IMR-90 (cell line): ENCODE measurements around the gene ACAP2. TPM values are rescaled to one million over a fixed set of nuclear protein-coding genes. Genes with fewer than 3 reads are reported as not detected.
A peak's percentile ranks its signal among the peaks of the same experiment; 100 is the strongest.

Experiments used
- ATAC-seq: fragments of 200-7000 bp; cut with Tn5 transposase; 2 replicates; pipeline ENCODE4 v1.9.1; 2020; ENCODE audit warnings: low read depth, mild to moderate bottlenecking, moderate library complexity
- BruUV-seq: library from RNA; stranded (reverse); fragments of 400-500 nt; replicated peaks from 2 replicates; lab custom pipeline; 2021; lab: Mats Ljungman, UMichigan
- CTCF ChIA-PET: fragments of 300-600 bp; formaldehyde crosslinking; extraction: SDS; loops from one replicate; lab custom pipeline; 2021; ENCODE audit warnings: antibody characterized with exemption; lab: Yijun Ruan, JAX
- POLR2A ChIA-PET: fragments of 300-600 bp; sonication (Branson Sonifier 250); formaldehyde crosslinking; loops from one replicate; lab custom pipeline; 2022; ENCODE audit warnings: antibody characterized with exemption; ENCODE audit not compliant: unreplicated experiment; lab: Charles Lee
- DNase-seq: peaks from one replicate; pipeline ENCODE4 v3.0.0; 2013
- H2AFZ ChIP-seq: replicated peaks from 2 replicates; pipeline ENCODE3; 2013; ENCODE audit warnings: low read length, mild to moderate bottlenecking; ENCODE audit not compliant: poor library complexity
- H2AK5ac ChIP-seq: 2 replicates; pipeline ENCODE4 v1.6.1; 2013; ENCODE audit warnings: low read depth, low read length, inconsistent platforms
- H2AK9ac ChIP-seq: replicated peaks from 2 replicates; pipeline ENCODE3; 2013; ENCODE audit warnings: mild to moderate bottlenecking, low read depth, low read length, moderate library complexity; ENCODE audit not compliant: poor library complexity
- H2BK120ac ChIP-seq: 2 replicates; pipeline ENCODE4 v1.6.1; 2013; ENCODE audit warnings: low read depth, low read length, inconsistent platforms
- H2BK15ac ChIP-seq: 3 replicates; pipeline ENCODE4 v1.6.1; 2013; ENCODE audit warnings: low read depth, low read length, inconsistent platforms
- H2BK20ac ChIP-seq: 2 replicates; pipeline ENCODE4 v1.6.1; 2013; ENCODE audit warnings: low read depth, mild to moderate bottlenecking, inconsistent platforms, low read length, moderate library complexity
- H2BK5ac ChIP-seq: 2 replicates; pipeline ENCODE4 v1.6.1; 2013; ENCODE audit warnings: mild to moderate bottlenecking, low read depth, low read length, inconsistent platforms; ENCODE audit not compliant: poor library complexity, severe bottlenecking
- H3K14ac ChIP-seq: replicated peaks from 2 replicates; pipeline ENCODE4 v1.6.1; 2013; ENCODE audit warnings: low read depth, low read length, inconsistent platforms
- H3K18ac ChIP-seq: 2 replicates; pipeline ENCODE4 v1.6.1; 2013; ENCODE audit warnings: low read depth, low read length, control low read depth
- H3K23ac ChIP-seq: 2 replicates; pipeline ENCODE4 v1.6.1; 2013; ENCODE audit warnings: low read depth, low read length, inconsistent platforms
- H3K27ac ChIP-seq: 2 replicates; pipeline ENCODE4 v1.5.1; 2013; ENCODE audit warnings: mild to moderate bottlenecking, control low read depth, low read length; ENCODE audit not compliant: insufficient read depth
- H3K27me3 ChIP-seq: 2 replicates; pipeline ENCODE4 v1.6.1; 2013; ENCODE audit warnings: low read length; ENCODE audit not compliant: control insufficient read depth, insufficient read depth
- H3K36me3 ChIP-seq: 2 replicates; pipeline ENCODE4 v1.6.1; 2013; ENCODE audit warnings: low read length, mixed read lengths; ENCODE audit not compliant: control insufficient read depth, insufficient read depth
- H3K4ac ChIP-seq: 2 replicates; pipeline ENCODE4 v1.6.1; 2013; ENCODE audit warnings: low read depth, low read length, inconsistent platforms
- H3K4me1 ChIP-seq: 2 replicates; pipeline ENCODE4 v1.6.1; 2013; ENCODE audit warnings: low read length, mixed read lengths; ENCODE audit not compliant: control insufficient read depth, insufficient read depth
- H3K4me2 ChIP-seq: 2 replicates; pipeline ENCODE4 v1.6.1; 2013; ENCODE audit warnings: low read depth, mild to moderate bottlenecking, control low read depth, low read length, moderate library complexity
- H3K4me3 ChIP-seq: 2 replicates; pipeline ENCODE4 v1.5.1; 2013; ENCODE audit warnings: low read depth, mild to moderate bottlenecking, control low read depth, low read length, moderate library complexity; ENCODE audit not compliant: insufficient read depth
- H3K56ac ChIP-seq: 2 replicates; pipeline ENCODE4 v1.6.1; 2013; ENCODE audit warnings: low read length, inconsistent platforms; ENCODE audit not compliant: insufficient read depth; ENCODE audit errors: extremely low read depth
- H3K79me1 ChIP-seq, 2 experiments: 2 replicates each; pipeline ENCODE4 v1.6.1; 2013; ENCODE audit warnings: low read length in 2 of 2, inconsistent platforms in 1 of 2, low read depth in 1 of 2
- H3K9ac ChIP-seq: 2 replicates; pipeline ENCODE4 v1.6.1; 2013; ENCODE audit warnings: low read depth, low read length, control low read depth
- H3K9me1 ChIP-seq: 2 replicates; pipeline ENCODE4 v1.6.1; 2013; ENCODE audit warnings: low read length, inconsistent platforms; ENCODE audit not compliant: insufficient read depth
- H3K9me3 ChIP-seq: 2 replicates; pipeline ENCODE4 v1.6.1; 2013; ENCODE audit warnings: low read length; ENCODE audit not compliant: control insufficient read depth, insufficient read depth
- H4K20me1 ChIP-seq: 2 replicates; pipeline ENCODE4 v1.6.1; 2013; ENCODE audit warnings: low read length, inconsistent platforms; ENCODE audit not compliant: insufficient read depth
- H4K5ac ChIP-seq: 2 replicates; pipeline ENCODE4 v1.6.1; 2013; ENCODE audit warnings: mild to moderate bottlenecking, low read depth, low read length, control low read depth
- H4K8ac ChIP-seq, 2 experiments: 2 replicates each; pipeline ENCODE4 v1.6.1; 2013; ENCODE audit warnings: low read depth in 2 of 2, low read length in 2 of 2, control low read depth in 1 of 2, inconsistent platforms in 1 of 2
- H4K91ac ChIP-seq: 2 replicates; pipeline ENCODE4 v1.6.1; 2013; ENCODE audit warnings: low read depth, low read length, inconsistent platforms; ENCODE audit not compliant: insufficient read depth
- RCOR1 ChIP-seq: IDR thresholded peaks from 2 replicates; pipeline ENCODE4 v1.6.1; 2012; ENCODE audit warnings: mild to moderate bottlenecking, low read length, improper control_type of control experiment; ENCODE audit not compliant: insufficient replicate concordance
- SMC3 ChIP-seq: fragments of 150-350 bp; IDR thresholded peaks from 2 replicates; pipeline ENCODE4 v1.6.1; 2016; ENCODE audit warnings: low read depth, mild to moderate bottlenecking, antibody characterized with exemption, low read length, moderate library complexity
- WGBS, 2 experiments: methylation state at CpG; one replicate each; pipeline versions ENCODE4 v1.1.5 to v1.1.7; 2013; ENCODE audit warnings: missing lambda C conversion rate in 2 of 2; ENCODE audit not compliant: insufficient read length in 1 of 2; ENCODE audit errors: extremely low coverage in 2 of 2; 5-methylcytosine and 5-hydroxymethylcytosine counted together
- dilution Hi-C: fragments of 300-500 bp; cut with HindIII; formaldehyde crosslinking; loops from one replicate; pipeline ENCODE4 v1.14.3; 2018; ENCODE audit warnings: low sequenced_read_pairs; ENCODE audit not compliant: unreplicated experiment
- in situ Hi-C: fragments of 300-500 bp; cut with MboI; formaldehyde crosslinking; loops from 3 replicates; pipeline ENCODE4 v1.14.3; 2019; ENCODE audit warnings: low sequenced_read_pairs, inconsistent platforms, mixed read lengths
- intact Hi-C: fragments of 100-400 bp; cut with micrococcal nuclease; formaldehyde crosslinking; loops from 2 replicates; pipeline ENCODE4 v1.10.0; 2022
- polyA plus RNA-seq, 3 experiments: library from polyadenylated mRNA; depleted of rRNA; stranded (reverse); fragments of >200 nt; gene quantifications; 2 replicates each; pipeline ENCODE4 v1.2.3, GENCODE V29; 2012; ENCODE audit warnings: low replicate concordance in 1 of 3
- total RNA-seq: library from RNA; depleted of rRNA; stranded (reverse); fragments of >200 nt; gene quantifications from 2 replicates; pipeline ENCODE4 v1.2.3, GENCODE V29; 2012

ACAP2 gene
- total and polyA plus RNA-seq, 2 of the 4 experiments (the other 2 are of a cell fraction), result 11.9 to 35.1 TPM

- H3K18ac ChIP-seq, result no peak overlapping the region
- DNase-seq, result peak; percentile 21
- no peak overlapping the region for H3K4me2 ChIP-seq
- H3K23ac ChIP-seq, result peak overlapping the region; percentile 4; the same call in 1 of the 2 replicates
- no peak overlapping the region for H2AK5ac ChIP-seq
- no peak overlapping the region for H4K5ac ChIP-seq
- intact Hi-C loops (loop anchor here (5.0 kb wide), 2 partner anchors 261 to 931 kb away; no protein-coding TSS in a partner anchor), dilution Hi-C loops (no loop called here), in situ Hi-C loops (no loop called here)
- H3K56ac ChIP-seq, result no peak overlapping the region
- no peak overlapping the region for H4K91ac ChIP-seq
- H2BK20ac ChIP-seq, result no peak overlapping the region
- 0 out of 2 replicates have a peak, but pooled peaks cover 6% of the 10 kb centered on the region for H4K20me1 ChIP-seq
- no peaks in the 10 kb centered on the region for H3K27me3 ChIP-seq
- no peak overlapping the region for H2BK5ac ChIP-seq
- no peak overlapping the region for H3K4ac ChIP-seq
- no peak overlapping the region for H2AK9ac ChIP-seq
- H3K9ac ChIP-seq, result no peak overlapping the region
- ChIA-PET POLR2A (no interaction called here), CTCF (interaction anchor here (0.8 to 1.0 kb wide), 3 partner anchors 8 to 592 kb away, joined by 3 to 5 read pairs (median 3); partner anchors contain the start of genes LSG1 and XXYLT1)
- no peak overlapping the region for H4K8ac ChIP-seq
- H2BK15ac ChIP-seq, result no peak overlapping the region
- peaks cover 13% of the 10 kb centered on the region for H3K4me1 ChIP-seq
- TF ChIP-seq SMC3 (no peak), RCOR1 (no peak)
- peaks cover 32 to 76% of the 10 kb centered on the region in 2 experiments for H3K79me1 ChIP-seq
- H3K36me3 ChIP-seq, result peaks cover 3% of the 10 kb centered on the region; the same call in 1 of the 2 replicates
- 83% methylated on average over 2 of the region's 11 CpGs; no CpG with 5 or more reads in 1 of the 2 experiments for WGBS, 2 experiments
- no peak for ATAC-seq
- no TSS peak for BruUV-seq
- H3K9me1 ChIP-seq, result peaks cover 17% of the 10 kb centered on the region
- H3K9me3 ChIP-seq, result no peaks in the 10 kb centered on the region
- no peak overlapping the region for H2AFZ ChIP-seq
- no peak overlapping the region for H3K27ac ChIP-seq
- no peak overlapping the region for H3K4me3 ChIP-seq
- no peak overlapping the region for H2BK120ac ChIP-seq
- no peak overlapping the region for H3K14ac ChIP-seq
Observed at GRCh38 chr3:195263193-195263924, 179.5 kb downstream of the ACAP2 start.
